Amniotic epithelial cell (primary cell): ENCODE data around the gene REST.

Experiments used
- DNase-seq: peaks from one replicate; pipeline ENCODE4 v3.0.0-alpha.2; 2010; ENCODE audit warnings: low read depth

The REST gene

DNA sequence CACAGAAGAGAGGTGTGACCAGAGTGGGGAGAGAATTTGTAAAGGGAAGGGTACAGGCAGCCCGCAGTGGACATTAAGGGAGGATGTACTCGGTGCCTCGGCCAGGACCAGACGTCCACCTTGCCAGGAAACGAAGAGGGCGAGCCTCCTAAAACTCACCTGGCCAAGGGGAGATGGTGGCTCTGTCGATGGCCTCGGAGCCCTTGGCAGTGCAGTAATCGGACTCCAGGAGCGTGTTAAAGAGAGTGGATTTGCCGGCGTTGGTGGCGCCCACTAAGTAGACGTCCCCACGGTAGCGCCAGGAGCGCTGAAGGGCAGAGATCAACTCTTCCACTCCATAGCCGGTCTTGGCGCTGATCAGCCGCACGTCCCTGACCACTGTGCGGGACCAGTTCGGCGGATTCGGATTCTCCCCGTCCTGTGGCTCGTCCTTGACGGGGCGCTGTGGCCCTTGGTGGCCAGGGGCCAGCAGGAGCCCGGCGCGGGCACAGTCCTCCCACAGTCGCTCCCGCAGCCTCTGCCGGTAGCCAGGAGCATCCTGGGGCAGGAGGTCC, 68.7 kb downstream of the REST start:
- no peak for DNase-seq

DNA sequence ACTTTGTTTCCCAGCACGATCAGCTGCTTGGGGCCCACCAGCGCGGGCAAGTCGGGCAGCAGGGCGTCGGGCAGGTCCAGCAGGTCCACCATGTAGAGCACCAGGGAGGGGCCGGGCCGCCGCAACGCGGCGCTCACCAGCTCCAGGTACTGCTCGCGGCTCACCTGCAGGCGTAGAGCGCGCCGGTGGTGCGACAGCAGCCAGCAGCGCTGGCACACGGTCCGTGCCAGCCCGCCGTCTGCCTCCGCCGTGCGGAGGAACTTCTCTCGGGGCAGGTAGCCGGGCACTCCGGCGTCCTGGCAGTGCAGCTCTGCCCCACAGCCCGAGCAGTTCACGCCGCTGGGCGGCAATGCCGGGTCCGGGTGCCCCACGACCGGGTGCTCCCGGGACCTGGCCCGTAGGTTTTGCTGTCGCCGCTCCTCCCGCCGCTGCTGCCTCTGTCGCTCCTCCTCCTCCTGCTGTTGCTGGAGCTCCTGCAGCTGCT, 69.2 kb downstream of the REST start:
- DNase-seq: no peak

DNA sequence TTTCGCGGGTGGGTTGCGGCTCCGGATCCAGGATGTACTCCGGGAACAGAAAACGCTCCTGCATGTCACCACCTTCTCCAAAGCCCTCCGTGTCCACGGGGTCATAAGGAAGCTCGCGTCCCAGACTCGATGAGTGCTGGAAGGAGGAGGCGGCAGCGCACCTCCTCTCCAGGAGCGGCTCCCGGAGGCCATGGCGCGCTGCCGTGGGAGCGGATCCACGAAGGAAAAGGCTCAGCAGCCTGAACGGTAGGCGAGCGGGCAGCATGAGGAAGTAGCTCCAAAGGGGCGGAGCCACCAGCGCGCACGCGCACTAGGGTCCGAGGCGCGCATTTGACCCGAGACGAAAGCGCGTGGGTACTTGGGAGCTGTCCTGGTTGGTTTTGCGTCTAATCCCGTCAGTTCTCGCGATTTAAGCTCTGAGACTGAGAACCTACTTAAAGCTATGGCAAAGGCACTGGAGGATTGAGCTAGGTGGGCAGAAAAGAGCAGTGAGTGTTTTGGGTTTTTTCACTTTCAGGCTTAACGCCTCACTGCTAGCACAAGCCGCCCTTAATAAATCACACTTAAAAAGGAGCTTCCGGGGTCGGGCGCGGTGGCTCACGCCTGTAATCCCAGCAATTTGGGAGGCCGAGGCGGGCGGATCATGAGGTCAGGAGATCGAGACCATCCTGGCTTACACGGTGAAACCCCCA, 69.8 kb downstream of the REST start, which contains the start of gene NOA1:
Gene NOA1 (minus strand): TSS at position 286 of the 692 bp plus-strand sequence. CDS start 21 bp downstream, at position 265.
- peak; percentile 99 for DNase-seq

DNA sequence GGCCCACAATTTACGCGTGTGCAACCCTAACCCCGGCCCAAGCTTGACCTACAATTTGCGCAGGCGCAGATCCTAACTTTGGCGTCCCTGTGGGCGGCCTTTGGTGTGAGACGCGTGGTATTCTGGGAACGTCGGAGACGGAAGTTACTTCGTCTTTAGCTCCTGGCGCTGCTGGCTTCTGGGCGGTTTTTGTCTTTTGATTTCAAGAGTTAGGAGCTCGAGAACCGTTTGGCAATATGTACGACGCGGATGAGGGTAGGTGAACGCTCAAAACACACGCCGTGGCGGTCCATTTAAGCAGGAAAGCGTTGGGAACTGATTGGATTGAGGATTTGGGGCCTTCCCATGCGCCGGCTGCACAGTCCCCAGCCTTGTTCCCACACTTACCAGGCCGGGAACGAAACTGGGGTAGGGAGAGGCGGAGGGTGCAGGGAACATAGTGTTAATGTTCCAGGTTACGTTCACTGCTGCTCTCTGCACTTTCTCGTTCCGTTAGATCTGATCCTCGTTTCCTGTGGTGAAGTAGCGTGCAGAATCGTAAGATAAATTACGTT, 71.1 kb downstream of the REST start, which contains the start of gene POLR2B:
Gene POLR2B (plus strand): TSS at position 147 of the 554 bp plus-strand sequence. CDS start 90 bp downstream, at position 237.
- DNase-seq: peak; percentile 93

DNA sequence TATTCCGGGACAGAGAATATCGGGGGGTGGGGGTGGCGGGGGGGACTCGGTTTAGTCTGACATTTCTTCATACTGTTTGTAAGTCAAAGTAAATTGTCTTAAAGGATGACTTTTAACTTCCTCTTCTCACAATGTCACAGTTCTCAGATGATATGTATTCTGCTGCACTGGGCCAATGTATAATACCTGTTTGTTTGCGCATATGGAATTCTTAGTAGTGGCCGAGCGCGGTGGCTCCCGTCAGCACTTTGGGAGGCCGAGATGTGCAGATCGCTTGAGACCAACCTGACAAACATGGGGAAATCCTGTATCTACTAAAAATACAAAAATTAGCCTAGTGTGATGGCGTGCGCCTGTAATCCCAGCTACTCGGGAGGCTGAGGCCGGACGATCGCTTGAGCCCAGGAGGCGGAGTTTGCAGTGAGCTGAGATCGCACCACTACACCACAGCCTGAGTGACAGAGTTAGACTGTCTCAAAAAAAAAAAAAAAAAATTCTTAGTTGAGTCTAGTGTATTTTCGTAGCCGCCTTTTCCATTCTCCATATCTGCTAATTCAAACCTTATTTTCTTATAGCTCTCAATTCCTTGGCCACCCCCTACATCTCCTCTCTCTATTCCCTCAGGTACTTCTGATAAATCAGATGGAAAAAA, 71.8 kb downstream of the REST start:
- peak; percentile 34 for DNase-seq

DNA sequence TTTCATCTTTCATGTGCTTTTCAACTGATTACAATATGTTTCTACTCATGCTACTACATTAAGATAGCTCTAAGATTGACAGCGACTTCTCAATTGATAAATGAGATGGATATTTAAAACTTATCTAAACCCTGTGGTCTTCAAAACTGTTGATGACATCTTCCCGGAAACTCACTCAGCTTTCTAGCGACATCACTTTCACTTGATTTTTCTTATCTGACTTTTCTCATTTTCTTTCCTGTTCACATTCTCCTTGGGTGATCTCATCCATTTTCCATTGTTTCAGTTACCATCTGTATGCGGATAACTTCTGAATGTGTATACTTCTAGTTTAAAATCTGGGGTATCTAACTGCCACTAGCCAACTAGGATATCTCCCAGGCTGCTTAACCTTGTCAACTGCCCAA, 74.1 kb downstream of the REST start:
- peak; percentile 54 for DNase-seq

DNA sequence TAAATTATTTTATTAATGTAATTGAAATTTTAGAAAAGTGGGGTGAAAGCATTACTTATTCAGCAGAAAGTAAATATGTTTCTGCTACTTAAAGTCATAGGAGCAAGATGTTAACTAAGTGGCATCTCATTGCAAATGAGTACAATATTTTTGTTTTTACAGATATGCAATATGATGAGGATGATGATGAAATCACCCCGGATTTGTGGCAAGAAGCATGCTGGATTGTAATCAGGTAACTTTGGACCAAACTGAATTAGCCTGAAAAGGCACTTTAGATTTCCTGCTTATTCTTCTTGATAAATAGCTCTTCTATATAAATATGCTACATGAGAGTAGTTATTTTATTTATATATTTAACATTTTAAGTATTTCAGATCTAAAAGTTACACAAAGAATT, 78.5 kb downstream of the REST start:
- no peak for DNase-seq

DNA sequence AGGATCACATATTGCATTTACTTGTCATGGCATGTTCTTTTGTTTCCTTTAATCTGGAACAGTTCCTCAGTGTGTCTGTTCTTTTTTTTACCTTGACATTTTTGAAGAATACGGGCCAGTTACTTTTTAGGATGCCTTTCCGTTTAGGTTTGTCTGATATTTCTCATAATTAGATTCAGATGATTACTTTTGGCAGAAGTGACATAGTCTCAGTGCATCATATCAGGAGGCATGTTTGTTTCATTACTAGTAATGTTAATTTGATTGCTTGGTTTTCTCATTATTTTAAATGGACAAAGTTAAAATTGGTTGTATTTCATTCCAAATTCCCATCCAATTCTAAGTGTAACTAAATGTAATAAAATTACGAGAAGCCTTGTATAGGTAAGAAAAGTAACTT, 79.3 kb downstream of the REST start:
- no peak for DNase-seq

DNA sequence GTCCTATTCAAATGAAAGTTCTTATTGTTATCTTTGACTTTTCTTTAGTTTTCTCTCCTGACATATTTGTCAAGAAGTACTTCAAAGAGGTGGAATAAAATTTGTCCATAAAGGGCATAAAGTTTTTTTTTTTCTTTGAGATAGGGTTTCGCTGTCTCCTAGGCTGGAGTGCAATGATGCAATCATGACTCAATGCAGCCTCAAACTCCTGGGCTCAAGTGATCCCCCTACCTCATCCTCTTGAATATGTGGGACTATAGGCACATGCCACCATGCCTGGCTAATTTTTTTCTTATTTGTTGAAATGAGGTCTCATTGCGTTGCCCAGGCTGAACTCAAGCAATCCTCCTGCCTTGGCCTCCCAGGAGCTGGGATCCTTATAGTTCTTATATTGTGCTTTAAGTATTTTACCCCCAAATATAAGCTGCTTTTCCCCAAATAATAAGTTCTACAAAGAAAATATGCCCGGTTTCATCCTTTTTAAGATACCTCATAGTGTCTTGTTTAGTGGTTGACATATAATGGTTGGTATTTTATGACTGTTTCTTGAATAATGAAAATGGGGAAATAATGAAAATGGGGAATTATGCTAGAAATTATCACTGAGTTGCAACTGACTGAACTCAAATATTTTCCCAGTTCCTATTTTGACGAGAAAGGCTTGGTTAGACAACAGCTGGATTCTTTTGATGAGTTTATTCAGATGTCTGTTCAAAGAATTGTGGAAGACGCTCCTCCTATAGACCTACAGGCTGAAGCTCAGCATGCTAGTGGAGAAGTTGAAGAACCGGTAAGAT, 82.6 kb downstream of the REST start:
- DNase-seq: peak; percentile 76

DNA sequence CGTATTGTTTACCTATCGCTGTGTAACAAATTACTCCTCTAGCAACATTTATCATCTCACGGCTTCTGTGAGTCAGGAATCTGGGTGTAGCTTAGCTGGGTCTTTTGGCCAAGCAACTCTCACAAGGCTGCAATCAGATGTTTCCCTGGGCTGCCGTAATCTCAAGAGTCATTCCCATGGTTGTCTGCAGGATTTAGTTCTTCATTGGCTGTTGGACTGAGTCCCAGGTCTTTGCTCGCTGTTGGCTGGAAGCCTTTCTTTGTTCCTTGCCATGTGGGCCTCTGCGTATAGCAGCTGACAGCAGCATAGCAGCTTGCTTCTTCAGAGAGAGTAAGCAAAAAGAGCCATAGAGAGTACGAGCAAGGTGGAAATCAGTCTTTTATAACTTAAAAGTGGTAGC, 87.8 kb downstream of the REST start:
- DNase-seq: peak; percentile 96

DNA sequence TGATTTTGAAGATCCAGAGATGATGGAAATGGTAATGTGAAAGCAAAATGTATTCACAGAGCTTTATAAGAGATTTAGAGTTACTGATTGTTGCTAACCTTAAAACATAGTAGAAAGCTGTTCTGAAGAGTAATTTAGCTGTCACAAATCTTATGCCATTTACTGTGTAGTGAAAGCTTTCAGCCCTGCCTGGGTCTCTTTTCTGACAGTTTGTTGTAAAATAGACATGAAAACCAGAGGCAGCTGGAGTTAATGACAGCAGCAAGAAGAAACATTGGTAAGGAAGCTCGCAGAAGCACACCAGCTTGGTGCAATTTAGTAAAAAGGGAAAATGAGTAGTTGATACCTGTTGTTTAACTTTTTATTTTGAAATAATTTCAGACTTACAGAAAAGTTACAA, 92.1 kb downstream of the REST start:
- DNase-seq: no peak

DNA sequence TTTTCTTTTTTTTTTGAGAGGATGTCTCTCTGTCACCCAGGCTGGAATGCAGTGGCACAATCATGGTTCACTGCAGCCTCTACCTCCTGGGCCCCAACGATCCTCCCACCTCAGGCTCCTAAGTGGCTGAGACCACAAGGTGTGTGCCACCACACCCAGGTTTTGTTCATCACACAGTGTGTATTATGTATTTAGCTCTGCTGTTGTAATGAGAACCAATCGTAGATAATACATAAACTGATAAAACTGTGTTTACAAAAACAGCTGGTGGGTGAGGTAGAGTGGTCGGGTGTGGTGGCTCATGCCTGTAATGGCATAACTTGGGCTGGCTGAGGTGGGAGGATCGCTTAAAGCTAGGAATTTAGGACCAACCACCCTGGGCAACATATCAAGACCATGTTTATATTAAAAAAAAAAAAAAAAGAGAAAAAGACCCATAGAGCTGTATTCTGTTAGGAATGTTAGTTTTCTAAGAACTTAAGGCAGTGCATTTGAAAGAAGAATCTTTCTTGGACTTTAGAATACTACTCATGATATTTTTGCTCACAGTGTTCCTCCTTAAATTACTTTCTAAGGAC, 105.9 kb downstream of the REST start:
- no peak for DNase-seq
